ENCODE results near the gene MAML2.

MAML2 gene

GRCh38 chr11:96045622-96046456 is 297.2 kb downstream of the MAML2 start:
- TF ChIP-seq, protein P1, sequence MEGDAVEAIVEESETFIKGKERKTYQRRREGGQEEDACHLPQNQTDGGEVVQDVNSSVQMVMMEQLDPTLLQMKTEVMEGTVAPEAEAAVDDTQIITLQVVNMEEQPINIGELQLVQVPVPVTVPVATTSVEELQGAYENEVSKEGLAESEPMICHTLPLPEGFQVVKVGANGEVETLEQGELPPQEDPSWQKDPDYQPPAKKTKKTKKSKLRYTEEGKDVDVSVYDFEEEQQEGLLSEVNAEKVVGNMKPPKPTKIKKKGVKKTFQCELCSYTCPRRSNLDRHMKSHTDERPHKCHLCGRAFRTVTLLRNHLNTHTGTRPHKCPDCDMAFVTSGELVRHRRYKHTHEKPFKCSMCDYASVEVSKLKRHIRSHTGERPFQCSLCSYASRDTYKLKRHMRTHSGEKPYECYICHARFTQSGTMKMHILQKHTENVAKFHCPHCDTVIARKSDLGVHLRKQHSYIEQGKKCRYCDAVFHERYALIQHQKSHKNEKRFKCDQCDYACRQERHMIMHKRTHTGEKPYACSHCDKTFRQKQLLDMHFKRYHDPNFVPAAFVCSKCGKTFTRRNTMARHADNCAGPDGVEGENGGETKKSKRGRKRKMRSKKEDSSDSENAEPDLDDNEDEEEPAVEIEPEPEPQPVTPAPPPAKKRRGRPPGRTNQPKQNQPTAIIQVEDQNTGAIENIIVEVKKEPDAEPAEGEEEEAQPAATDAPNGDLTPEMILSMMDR (IDR thresholded peaks at IDR 0.05; ENCODE audit: insufficient read depth, low read depth, low read length, missing control alignments) = no peak
- H3K4me3 ChIP-seq (ENCODE audit: low read depth, low read length) = no peak overlapping the region

GRCh38 chr11:96044747-96045146 is 298.2 kb downstream of the MAML2 start:
- H3K4me3 ChIP-seq (ENCODE audit: low read depth, low read length) = no peak overlapping the region
- DNase-seq (ENCODE audit: low read depth) = no peak
- TF ChIP-seq, protein P1 (IDR thresholded peaks at IDR 0.05; ENCODE audit: insufficient read depth, low read depth, low read length, missing control alignments) = no peak

More at GRCh38 chr11:96045622-96046456, 297.2 kb downstream of the MAML2 start:
- no peak for DNase-seq (ENCODE audit: low read depth)

DNA sequence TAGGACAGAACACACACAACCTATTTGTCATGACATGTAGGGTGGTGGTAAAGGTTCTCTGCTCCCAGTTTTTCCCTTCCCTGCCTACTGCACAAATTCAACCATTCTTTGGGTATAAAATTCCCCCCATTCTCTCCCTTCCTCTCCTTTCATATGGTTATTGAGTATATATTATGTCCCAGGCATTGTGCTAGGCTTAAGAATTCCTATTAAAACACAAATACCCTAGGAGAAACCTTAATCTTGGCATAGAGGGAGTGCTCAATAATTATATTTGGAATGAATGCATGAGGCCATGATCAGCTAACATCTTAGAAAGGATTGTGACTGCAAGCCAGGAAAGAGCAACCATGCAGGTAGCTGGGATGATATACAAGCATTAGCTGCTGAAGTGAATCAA is 298.7 kb downstream of the MAML2 start:
- no peak overlapping the region for H3K4me3 ChIP-seq (ENCODE audit: low read depth, low read length)
- no peak for DNase-seq (ENCODE audit: low read depth)
- TF ChIP-seq, protein P1 (IDR thresholded peaks at IDR 0.05; ENCODE audit: insufficient read depth, low read depth, low read length, missing control alignments) = no peak

DNA sequence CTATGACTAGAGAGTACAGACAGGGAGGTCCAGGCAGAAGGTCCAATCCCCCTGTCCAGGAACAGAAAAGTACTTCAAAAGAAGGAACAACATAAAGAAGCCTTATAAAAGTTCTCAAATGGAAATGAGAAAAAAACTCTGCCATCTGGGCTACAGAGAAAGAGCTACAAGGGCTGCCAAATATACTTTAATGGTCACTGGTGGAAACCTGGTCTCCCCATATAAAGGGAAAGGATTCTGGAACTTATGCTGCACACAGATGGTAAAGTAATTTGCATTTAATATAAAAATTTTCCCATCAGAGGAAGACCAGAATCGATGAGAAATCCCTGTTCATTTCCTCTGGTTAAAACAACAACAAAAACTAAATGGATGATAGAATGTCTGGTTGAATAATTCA is 299.7 kb downstream of the MAML2 start:
- TF ChIP-seq, protein P1 (IDR thresholded peaks at IDR 0.05; ENCODE audit: insufficient read depth, low read depth, low read length, missing control alignments) = no peak
- DNase-seq (ENCODE audit: low read depth) = no peak
- no peak overlapping the region for H3K4me3 ChIP-seq (ENCODE audit: low read depth, low read length)

- TF ChIP-seq, protein P1 (IDR thresholded peaks at IDR 0.05; ENCODE audit: insufficient read depth, low read depth, low read length, missing control alignments) = no peak
- H3K4me3 ChIP-seq (ENCODE audit: low read depth, low read length) = no peak overlapping the region
- no peak for DNase-seq (ENCODE audit: low read depth)
These were observed 304.9 kb downstream of the MAML2 start for GRCh38 chr11:96038046-96038445.

DNA sequence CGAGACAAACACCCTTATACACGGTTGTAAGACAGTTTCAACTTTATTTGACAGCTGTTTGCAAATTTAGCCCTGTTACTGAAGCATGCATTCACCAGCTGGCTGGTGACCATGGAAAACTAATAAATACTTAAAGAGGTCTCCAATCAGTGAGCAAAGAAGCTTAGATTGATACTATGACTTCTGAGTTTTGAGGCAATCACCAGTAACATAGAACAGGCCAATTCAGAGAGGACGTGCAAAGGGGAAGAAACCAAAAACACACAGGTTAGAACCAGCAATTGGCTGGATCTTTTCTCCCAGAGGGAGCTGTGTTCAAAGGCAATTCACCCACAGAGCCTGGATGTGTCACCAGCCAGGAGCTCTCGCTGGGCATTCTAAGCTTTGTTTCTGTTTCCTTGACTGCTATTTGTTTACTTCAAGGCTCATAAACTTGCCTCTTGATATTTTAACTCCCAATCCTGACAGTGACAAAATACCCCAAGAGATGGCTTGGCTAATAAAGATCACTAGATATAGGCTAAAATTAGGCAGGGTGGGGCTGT is 305.5 kb downstream of the MAML2 start:
- no peak overlapping the region for H3K4me3 ChIP-seq (ENCODE audit: low read depth, low read length)
- DNase-seq (ENCODE audit: low read depth) = no peak
- TF ChIP-seq, protein P1 (IDR thresholded peaks at IDR 0.05; ENCODE audit: insufficient read depth, low read depth, low read length, missing control alignments) = no peak
